Epithelial cell of prostate (primary cell): ENCODE measurements around the gene RANBP9.

Source experiments
- DNase-seq: peaks from one replicate; pipeline ENCODE4 v3.0.0-alpha.2; 2011; ENCODE audit warnings: low read depth, low spot score
- H3K27ac ChIP-seq: fragments of 450-650 bp; 2 replicates; pipeline ENCODE4 v1.5.1; 2017; ENCODE audit warnings: mild to moderate bottlenecking

Gene RANBP9

GRCh38 chr6:13660893-13661292 is 50.7 kb downstream of the RANBP9 start:
- no peak for DNase-seq
- H3K27ac ChIP-seq, result no peak overlapping the region

- H3K27ac ChIP-seq, result no peak overlapping the region
- no peak for DNase-seq
Observed at GRCh38 chr6:13660273-13660672, 51.4 kb downstream of the RANBP9 start.

DNA sequence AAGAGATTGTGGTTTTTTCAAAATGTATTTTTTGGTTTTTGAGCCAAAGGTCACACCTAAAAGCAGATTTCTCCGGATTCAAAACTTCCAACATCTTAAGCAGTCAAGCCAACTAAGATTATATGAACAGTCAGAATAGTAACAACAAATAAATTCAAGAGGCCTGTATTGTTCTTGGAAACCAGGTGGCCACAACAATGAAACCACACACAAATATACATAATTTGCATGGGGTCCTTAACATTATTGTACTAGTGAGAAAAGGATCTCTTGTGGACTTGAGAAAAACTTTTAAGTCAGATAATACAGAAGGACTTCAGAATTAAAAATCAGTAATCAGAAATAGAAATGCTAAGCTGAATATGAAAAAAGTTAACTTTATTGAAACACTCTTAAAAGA is 55.9 kb downstream of the RANBP9 start:
- DNase-seq, result no peak

GRCh38 chr6:13654496-13654895 is 57.1 kb downstream of the RANBP9 start:
- DNase-seq, result no peak
- no peak overlapping the region for H3K27ac ChIP-seq

More for the DNA sequence above, 55.9 kb downstream of the RANBP9 start:
- H3K27ac ChIP-seq, result no peak overlapping the region

- no peak for DNase-seq
- no peak overlapping the region for H3K27ac ChIP-seq
Observed at GRCh38 chr6:13653296-13653695, 58.3 kb downstream of the RANBP9 start.

DNA sequence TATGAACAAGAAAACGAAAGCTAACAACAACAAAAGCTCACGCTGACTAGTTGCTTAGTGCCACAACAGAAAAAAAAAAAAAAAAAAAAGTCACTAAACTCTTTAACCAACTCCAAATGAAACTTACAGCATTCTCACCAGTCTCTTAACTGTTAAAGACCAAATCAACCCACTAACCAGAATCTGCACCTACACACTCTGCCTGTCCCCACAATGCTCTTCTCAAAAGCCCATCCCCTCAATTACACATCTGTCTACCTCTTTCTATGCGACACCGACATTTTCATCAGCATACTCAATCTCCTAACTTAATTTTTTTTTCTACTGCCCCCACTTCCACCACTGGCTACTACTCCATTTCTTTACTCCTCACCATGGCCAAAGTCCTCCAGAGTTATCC is 62.2 kb downstream of the RANBP9 start:
- no peak for DNase-seq
- H3K27ac ChIP-seq, result no peak overlapping the region

DNA sequence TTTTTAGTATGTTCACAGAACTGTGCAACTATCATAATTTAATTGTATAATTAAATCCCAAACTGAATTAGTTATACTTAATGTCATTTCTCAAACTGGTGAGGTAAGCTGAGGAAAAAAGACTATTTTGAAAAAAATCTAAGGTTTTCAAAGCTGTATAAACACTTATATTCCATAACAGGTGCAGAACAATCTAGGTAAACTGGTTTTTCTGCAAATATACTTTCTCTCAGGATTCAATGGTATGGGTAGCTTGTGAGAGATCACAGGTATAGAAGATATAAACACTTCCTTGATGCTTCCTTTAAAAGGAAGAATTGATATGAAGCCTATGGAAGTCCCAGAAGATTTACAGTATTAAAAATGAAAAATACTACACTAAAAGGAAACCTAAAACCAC is 62.8 kb downstream of the RANBP9 start:
- no peak for DNase-seq
- no peak overlapping the region for H3K27ac ChIP-seq

DNA sequence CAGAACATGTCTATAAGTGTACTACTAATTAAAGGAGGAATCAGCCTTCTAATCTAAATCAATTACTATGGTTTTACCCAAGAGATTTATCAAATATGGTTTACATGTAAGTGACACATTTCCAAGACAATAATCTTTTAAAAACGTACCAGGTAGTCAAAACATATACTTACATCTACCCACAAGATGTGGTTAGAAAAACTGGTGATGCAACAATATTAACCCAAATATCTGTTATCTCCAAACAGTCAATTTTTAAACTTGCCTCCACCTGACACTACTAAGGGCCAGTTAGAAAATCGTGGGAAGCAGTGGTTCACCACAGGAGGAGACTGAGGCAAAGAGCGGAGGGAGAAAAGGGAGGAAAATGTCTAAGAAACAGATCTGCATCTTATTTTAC is 68.5 kb downstream of the RANBP9 start:
- no peak overlapping the region for H3K27ac ChIP-seq
- DNase-seq, result no peak

- H3K27ac ChIP-seq, result no peak overlapping the region
- no peak for DNase-seq
Observed at GRCh38 chr6:13641315-13641714, 70.3 kb downstream of the RANBP9 start.

DNA sequence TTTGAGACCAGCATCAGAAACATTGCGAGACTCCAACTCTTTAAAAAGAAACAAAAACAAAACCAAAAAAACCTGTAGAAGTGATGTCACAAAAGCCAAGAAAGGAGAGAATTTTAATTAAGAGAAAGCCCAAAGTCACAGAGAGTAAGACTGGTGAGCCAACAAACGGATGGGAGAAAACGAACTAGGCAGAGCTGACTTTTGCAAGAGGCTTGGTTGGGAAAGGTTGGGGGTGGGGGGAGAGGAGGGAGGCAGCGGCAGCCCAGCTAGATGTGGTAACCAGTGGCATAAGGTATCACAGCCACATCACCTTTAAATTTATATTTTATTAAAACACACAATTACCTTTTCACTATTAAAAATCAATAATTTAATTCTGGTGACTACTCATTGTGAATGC is 73.0 kb downstream of the RANBP9 start:
- DNase-seq, result no peak
- H3K27ac ChIP-seq, result no peak overlapping the region

DNA sequence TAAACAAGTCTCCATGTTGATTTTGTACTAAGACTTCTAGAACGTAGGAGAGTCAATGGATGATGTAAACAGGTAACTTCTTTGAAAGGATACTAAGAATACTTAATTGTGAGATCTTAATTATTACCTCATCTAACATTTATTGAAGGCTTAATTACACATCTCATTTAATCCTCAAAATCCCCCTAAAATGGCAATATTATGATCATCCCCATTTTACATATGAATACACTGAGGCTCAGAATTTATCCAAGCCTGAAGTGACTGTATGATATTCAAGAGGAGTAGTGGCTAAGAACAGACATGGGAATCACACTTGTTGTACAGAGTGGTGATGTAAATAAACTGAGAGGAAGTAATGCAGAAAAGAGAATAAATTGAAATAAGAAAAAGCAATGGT is 73.6 kb downstream of the RANBP9 start:
- DNase-seq, result no peak
- no peak overlapping the region for H3K27ac ChIP-seq

GRCh38 chr6:13635948-13636658 is 75.5 kb downstream of the RANBP9 start:
- DNase-seq, result no peak
- H3K27ac ChIP-seq, result peak overlapping the region; percentile 23

GRCh38 chr6:13633343-13633742 is 78.3 kb downstream of the RANBP9 start:
- DNase-seq, result no peak
- no peak overlapping the region for H3K27ac ChIP-seq

- DNase-seq, result no peak
- no peak overlapping the region for H3K27ac ChIP-seq
Observed at GRCh38 chr6:13630499-13630898, 81.1 kb downstream of the RANBP9 start.

- H3K27ac ChIP-seq, result no peak overlapping the region
- no peak for DNase-seq
Observed at GRCh38 chr6:13629459-13630116, 82.0 kb downstream of the RANBP9 start.

DNA sequence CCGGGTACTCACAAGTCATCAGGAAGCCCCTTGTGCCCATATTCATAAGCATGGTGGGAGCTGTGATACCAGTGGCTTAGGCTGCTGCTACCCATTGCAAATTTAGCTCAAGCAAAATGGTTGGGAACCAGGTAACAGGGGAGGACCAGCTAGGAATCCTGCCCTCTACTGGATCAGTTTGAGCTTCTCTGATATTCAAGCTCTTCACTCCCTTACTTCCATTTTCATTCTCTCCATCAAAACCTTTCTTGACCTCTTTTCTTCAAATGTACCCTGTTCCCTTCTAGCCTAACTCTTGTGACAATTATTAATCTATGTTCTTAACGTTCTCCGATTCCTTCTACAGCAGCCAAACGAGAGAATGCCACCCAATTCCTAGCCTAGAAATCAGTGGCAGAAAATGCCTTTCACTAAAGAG is 86.8 kb downstream of the RANBP9 start:
- no peak overlapping the region for H3K27ac ChIP-seq
- no peak for DNase-seq

DNA sequence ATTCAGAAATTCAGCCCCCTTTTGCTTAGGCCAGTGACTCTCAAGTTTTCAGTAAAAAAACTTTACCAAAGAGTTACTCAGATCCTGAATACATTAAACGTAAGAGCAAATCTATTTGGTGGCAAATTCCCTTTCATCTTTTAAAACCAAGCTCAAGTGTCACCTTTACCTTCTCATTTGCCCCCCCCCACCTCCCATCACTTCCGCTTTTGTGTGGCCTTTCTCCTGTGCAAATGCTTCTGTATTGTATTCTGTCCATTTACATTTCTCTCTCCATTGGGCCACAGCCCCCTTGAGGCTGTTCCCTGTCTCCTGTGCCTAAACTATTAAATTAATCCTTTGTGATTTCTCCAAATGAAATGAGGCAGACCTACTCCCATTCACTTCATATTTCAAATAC is 94.6 kb downstream of the RANBP9 start:
- no peak overlapping the region for H3K27ac ChIP-seq
- DNase-seq, result no peak

DNA sequence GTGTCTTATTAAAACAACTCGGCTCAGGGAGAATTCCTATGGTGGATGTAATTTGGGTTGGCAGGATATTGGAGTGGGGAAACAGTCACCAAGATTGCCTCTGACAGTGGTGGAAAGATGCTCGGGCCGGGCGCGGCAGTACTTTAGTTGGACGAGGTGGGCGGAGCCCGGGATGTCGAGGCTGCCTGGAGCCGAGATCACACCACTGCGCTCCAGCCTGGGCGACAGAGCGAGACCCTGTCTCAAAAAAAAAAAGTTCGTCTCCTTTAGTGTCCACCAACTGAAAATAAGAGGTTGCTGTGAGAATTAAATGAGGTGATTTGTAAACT is 95.9 kb downstream of the RANBP9 start:
- no peak for DNase-seq
- H3K27ac ChIP-seq, result peak overlapping the region; percentile 83

- peak within 1 kb of the TSS; percentile 83 for H3K27ac ChIP-seq
- peak; percentile 91 for DNase-seq
Observed at GRCh38 chr6:13614926-13615791, 96.5 kb downstream of the RANBP9 start, which contains the start of gene NOL7. Gene NOL7 (plus strand): TSS chr6:13615335. CDS start chr6:13615359, 24 bp downstream.

- DNase-seq, result no peak
- peak overlapping the region; percentile 83 for H3K27ac ChIP-seq
Observed at GRCh38 chr6:13614126-13614925, 97.3 kb downstream of the RANBP9 start.
